Measurements from ENCODE around the gene GPR35. TPM values are rescaled to one million over a fixed set of nuclear protein-coding genes. Genes with fewer than 3 reads are reported as not detected.

GPR35 gene
- total RNA-seq, 1 experiment from 2014 or later, result 0.22 TPM

DNA sequence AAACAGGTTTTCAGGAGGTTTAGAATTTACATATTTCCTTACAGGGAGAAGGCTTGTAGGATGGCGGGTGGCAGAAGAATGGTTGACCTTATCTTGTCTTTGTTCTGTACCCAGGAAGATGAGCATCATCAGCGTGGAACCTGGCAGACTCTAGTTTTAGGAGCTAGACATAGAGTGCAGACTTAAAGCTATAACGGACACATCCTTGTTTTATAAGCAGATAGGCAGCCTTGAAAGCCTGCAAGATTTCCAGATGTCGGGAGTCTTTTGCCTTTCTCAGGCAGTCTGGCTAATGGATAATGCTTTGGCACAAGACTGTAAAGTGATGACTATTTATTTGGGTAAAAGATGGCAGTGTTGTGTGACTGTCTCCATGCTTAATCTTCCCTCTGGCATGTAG lies 45.7 kb downstream of the GPR35 start:
- Mint-ChIP-seq H3K9me3 (peaks cover 4% of the 10 kb centered on the region), H3K4me3 (no peak overlapping the region), H3K36me3 (no peaks in the 10 kb centered on the region), H3K4me1 (no peaks in the 10 kb centered on the region), H3K27me3 (ENCODE audit: low read depth) (peaks cover 40% of the 10 kb centered on the region), H3K27ac (no peak overlapping the region)
- DNase-seq (ENCODE audit: low spot score) (no peak), ATAC-seq (no peak)
- no peak for TF ChIP-seq FOXP1 (CRISPR knock-in tag; IDR thresholded peaks at IDR 0.05; ENCODE audit: borderline replicate concordance)
- no peak for TF ChIP-seq ZNF281 (CRISPR knock-in tag; IDR thresholded peaks at IDR 0.05)
- TF ChIP-seq, protein P1, sequence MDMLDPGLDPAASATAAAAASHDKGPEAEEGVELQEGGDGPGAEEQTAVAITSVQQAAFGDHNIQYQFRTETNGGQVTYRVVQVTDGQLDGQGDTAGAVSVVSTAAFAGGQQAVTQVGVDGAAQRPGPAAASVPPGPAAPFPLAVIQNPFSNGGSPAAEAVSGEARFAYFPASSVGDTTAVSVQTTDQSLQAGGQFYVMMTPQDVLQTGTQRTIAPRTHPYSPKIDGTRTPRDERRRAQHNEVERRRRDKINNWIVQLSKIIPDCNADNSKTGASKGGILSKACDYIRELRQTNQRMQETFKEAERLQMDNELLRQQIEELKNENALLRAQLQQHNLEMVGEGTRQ (CRISPR knock-in tag; IDR thresholded peaks at IDR 0.05), result no peak
- no peak for TF ChIP-seq GTF2I (CRISPR knock-in tag; conservative IDR thresholded peaks at IDR 0.05)
- no peak for TF ChIP-seq ZNF263 (CRISPR knock-in tag; IDR thresholded peaks at IDR 0.05; ENCODE audit: low read depth)
- no peak for TF ChIP-seq ATF1 (CRISPR knock-in tag; IDR thresholded peaks at IDR 0.05)
- TF ChIP-seq FOXJ3 (CRISPR knock-in tag; IDR thresholded peaks at IDR 0.05; ENCODE audit: borderline replicate concordance), result no peak
- no peak for TF ChIP-seq PRRX2 (CRISPR knock-in tag; IDR thresholded peaks at IDR 0.05)
- no peak for TF ChIP-seq SOX15 (CRISPR knock-in tag; IDR thresholded peaks at IDR 0.05)
- TF ChIP-seq, protein P2, sequence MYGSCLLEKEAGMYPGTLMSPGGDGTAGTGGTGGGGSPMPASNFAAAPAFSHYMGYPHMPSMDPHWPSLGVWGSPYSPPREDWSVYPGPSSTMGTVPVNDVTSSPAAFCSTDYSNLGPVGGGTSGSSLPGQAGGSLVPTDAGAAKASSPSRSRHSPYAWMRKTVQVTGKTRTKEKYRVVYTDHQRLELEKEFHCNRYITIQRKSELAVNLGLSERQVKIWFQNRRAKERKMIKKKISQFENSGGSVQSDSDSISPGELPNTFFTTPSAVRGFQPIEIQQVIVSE (CRISPR knock-in tag; IDR thresholded peaks at IDR 0.05; ENCODE audit: borderline replicate concordance), result no peak
- ChIA-PET POLR2A (no interaction called here), CTCF (no interaction called here)

- Mint-ChIP-seq H3K27ac (no peak overlapping the region), H3K36me3 (no peaks in the 10 kb centered on the region), H3K4me1 (no peaks in the 10 kb centered on the region), H3K27me3 (ENCODE audit: low read depth) (peaks cover 40% of the 10 kb centered on the region), H3K4me3 (no peak overlapping the region), H3K9me3 (no peaks in the 10 kb centered on the region)
- ChIA-PET CTCF (interaction anchor here (1.1 kb wide), 1 partner anchor 31 kb away, joined by 4 read pairs; no protein-coding TSS in a partner anchor), POLR2A (no interaction called here)
- no peak for ATAC-seq
- no peak for TF ChIP-seq MLX (CRISPR knock-in tag; IDR thresholded peaks at IDR 0.05)
- no peak for TF ChIP-seq JUN (CRISPR knock-in tag; IDR thresholded peaks at IDR 0.05)
- no peak for TF ChIP-seq MXD4 (CRISPR knock-in tag; IDR thresholded peaks at IDR 0.05; ENCODE audit: borderline replicate concordance)
- no peak for TF ChIP-seq NR1H2 (CRISPR knock-in tag; IDR thresholded peaks at IDR 0.05)
- no peak for TF ChIP-seq ZNF671 (CRISPR knock-in tag; IDR thresholded peaks at IDR 0.05)
- TF ChIP-seq ZMAT4 (CRISPR knock-in tag; IDR thresholded peaks at IDR 0.05), result no peak
- no peak for TF ChIP-seq SOX15 (CRISPR knock-in tag; IDR thresholded peaks at IDR 0.05)
- TF ChIP-seq TP53 (CRISPR knock-in tag; IDR thresholded peaks at IDR 0.05), result no peak
- no peak for TF ChIP-seq KAT7 (CRISPR knock-in tag; IDR thresholded peaks at IDR 0.05; ENCODE audit: borderline replicate concordance)
- no peak for TF ChIP-seq ZNF423 (CRISPR knock-in tag; IDR thresholded peaks at IDR 0.05)
- DNase-seq (ENCODE audit: low spot score), result no peak
Measured at GRCh38 chr2:240672076-240672700, 46.9 kb downstream of the GPR35 start.
